MCF 10A (cell line): Measurements from ENCODE around the gene TCP11. TPM values are rescaled to one million over a fixed set of nuclear protein-coding genes. Genes with fewer than 3 reads are reported as not detected.
A peak's percentile ranks its signal among the peaks of the same experiment; 100 is the strongest.

ENCODE experiments used
- BruUV-seq: library from RNA; stranded (reverse); fragments of 400-500 nt; replicated peaks from 2 replicates; lab custom pipeline; 2021; lab: Mats Ljungman, UMichigan
- CTCF ChIA-PET: fragments of 300-600 bp; sonication (Branson Sonifier 250); formaldehyde crosslinking; extraction: SDS; loops from one replicate; lab custom pipeline; 2021; ENCODE audit warnings: antibody characterized with exemption, inconsistent platforms; lab: Yijun Ruan, JAX
- POLR2A ChIA-PET: fragments of 300-600, 350-650 bp; sonication (Branson Sonifier 250); formaldehyde crosslinking; extraction: SDS; loops from one replicate; lab custom pipeline; 2020; ENCODE audit warnings: antibody characterized with exemption, inconsistent platforms; lab: Yijun Ruan, JAX
- DNase-seq: peaks from one replicate; pipeline ENCODE4 v3.0.0-alpha.2; 2018; ENCODE audit not compliant: unreplicated experiment
- H3K27ac Mint-ChIP-seq: one replicate; pipeline ENCODE4 v1.8.0; 2022; ENCODE audit warnings: mild to moderate bottlenecking, low read depth, mixed read lengths; ENCODE audit not compliant: unreplicated experiment
- H3K27me3 Mint-ChIP-seq: one replicate; pipeline ENCODE4 v1.8.0; 2022; ENCODE audit warnings: mixed read lengths; ENCODE audit not compliant: insufficient read depth, unreplicated experiment
- H3K36me3 Mint-ChIP-seq: one replicate; pipeline ENCODE4 v1.8.0; 2022; ENCODE audit warnings: mild to moderate bottlenecking, moderate library complexity, mixed read lengths; ENCODE audit not compliant: insufficient read depth, unreplicated experiment
- H3K4me1 Mint-ChIP-seq: one replicate; pipeline ENCODE4 v1.8.0; 2022; ENCODE audit warnings: mixed read lengths; ENCODE audit not compliant: insufficient read depth, unreplicated experiment
- H3K4me3 Mint-ChIP-seq: one replicate; pipeline ENCODE4 v1.8.0; 2022; ENCODE audit warnings: mild to moderate bottlenecking, moderate library complexity, mixed read lengths; ENCODE audit not compliant: unreplicated experiment
- H3K9me3 Mint-ChIP-seq: one replicate; pipeline ENCODE4 v1.8.0; 2022; ENCODE audit warnings: mixed read lengths; ENCODE audit not compliant: unreplicated experiment
- intact Hi-C: fragments of 100-400 bp; cut with micrococcal nuclease; formaldehyde crosslinking; loops from 2 replicates; pipeline ENCODE4 v1.14.1; 2022
- total RNA-seq: library from RNA; stranded (reverse); gene quantifications from 2 replicates; pipeline ENCODE4 v1.2.3, GENCODE V29; 2022
- TF ChIP-seq, protein P1 (sequence below): fragments of 200-600 bp; IDR thresholded peaks from one replicate; pipeline ENCODE4 v1.8.0; 2022; ENCODE audit warnings: antibody characterized with exemption, mild to moderate bottlenecking; ENCODE audit not compliant: unreplicated experiment

The TCP11 gene
- total RNA-seq, 1 experiment from 2014 or later: not detected

DNA sequence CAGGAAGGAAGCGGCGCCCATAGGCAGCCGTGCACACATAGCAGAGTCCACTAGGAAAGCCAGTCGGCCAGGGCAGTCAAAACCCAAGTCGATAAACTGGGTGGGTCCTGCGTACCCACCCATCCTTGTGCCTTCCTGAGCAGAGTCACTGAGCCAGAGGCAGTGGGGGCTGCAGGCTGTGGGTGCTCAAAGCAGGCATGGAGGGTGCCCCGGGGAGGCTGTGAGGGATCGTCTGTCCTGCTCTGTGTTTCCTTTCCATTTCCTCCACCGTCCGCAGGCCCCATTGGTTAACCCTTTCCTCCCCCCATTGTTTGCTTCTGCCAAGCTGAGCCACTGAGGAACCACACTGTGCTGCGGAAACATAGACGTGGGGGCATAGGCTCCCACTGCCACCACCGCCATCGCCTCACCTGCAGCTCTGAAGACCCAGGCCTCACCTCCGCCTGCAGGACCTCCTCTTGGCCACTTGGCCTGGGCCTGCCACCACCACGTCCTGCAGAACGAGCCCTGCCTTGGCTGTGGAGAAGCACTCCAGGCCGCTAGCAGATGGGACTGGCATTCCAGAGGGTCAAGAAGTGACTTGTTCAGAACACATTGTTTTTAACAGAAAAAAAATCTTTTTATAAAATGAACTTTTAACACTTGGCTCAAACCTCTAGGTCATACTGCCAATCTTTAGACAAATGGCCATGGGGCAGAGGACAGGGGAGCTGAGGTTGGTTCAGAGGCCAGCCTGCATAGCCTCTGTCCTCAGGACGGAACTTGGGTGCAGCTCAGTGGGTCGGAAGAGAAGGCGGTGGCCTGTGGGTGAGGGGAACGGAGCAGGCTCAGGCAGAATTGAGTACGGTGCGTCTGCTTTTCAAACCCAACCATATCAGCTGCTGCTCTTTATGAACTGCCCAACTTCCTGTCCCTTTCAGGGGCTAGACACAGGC lies 52.6 kb downstream of the TCP11 start:
- ChIA-PET CTCF (interaction anchor here (1.0 to 1.2 kb wide), 2 partner anchors 49 to 51 kb away, joined by 3 to 4 read pairs; no protein-coding TSS in a partner anchor), POLR2A (no interaction called here)
- no peaks in the 10 kb centered on the region for H3K27me3 Mint-ChIP-seq
- H3K9me3 Mint-ChIP-seq: no peaks in the 10 kb centered on the region
- no peak overlapping the region for H3K27ac Mint-ChIP-seq
- H3K36me3 Mint-ChIP-seq: peaks cover 29% of the 10 kb centered on the region
- H3K4me3 Mint-ChIP-seq: no peak overlapping the region
- BruUV-seq: TSS peak; percentile 14
- DNase-seq: no peak
- TF ChIP-seq, protein P1, sequence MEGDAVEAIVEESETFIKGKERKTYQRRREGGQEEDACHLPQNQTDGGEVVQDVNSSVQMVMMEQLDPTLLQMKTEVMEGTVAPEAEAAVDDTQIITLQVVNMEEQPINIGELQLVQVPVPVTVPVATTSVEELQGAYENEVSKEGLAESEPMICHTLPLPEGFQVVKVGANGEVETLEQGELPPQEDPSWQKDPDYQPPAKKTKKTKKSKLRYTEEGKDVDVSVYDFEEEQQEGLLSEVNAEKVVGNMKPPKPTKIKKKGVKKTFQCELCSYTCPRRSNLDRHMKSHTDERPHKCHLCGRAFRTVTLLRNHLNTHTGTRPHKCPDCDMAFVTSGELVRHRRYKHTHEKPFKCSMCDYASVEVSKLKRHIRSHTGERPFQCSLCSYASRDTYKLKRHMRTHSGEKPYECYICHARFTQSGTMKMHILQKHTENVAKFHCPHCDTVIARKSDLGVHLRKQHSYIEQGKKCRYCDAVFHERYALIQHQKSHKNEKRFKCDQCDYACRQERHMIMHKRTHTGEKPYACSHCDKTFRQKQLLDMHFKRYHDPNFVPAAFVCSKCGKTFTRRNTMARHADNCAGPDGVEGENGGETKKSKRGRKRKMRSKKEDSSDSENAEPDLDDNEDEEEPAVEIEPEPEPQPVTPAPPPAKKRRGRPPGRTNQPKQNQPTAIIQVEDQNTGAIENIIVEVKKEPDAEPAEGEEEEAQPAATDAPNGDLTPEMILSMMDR: no peak
- peaks cover 4% of the 10 kb centered on the region for H3K4me1 Mint-ChIP-seq
- intact Hi-C loops: no loop called here

DNA sequence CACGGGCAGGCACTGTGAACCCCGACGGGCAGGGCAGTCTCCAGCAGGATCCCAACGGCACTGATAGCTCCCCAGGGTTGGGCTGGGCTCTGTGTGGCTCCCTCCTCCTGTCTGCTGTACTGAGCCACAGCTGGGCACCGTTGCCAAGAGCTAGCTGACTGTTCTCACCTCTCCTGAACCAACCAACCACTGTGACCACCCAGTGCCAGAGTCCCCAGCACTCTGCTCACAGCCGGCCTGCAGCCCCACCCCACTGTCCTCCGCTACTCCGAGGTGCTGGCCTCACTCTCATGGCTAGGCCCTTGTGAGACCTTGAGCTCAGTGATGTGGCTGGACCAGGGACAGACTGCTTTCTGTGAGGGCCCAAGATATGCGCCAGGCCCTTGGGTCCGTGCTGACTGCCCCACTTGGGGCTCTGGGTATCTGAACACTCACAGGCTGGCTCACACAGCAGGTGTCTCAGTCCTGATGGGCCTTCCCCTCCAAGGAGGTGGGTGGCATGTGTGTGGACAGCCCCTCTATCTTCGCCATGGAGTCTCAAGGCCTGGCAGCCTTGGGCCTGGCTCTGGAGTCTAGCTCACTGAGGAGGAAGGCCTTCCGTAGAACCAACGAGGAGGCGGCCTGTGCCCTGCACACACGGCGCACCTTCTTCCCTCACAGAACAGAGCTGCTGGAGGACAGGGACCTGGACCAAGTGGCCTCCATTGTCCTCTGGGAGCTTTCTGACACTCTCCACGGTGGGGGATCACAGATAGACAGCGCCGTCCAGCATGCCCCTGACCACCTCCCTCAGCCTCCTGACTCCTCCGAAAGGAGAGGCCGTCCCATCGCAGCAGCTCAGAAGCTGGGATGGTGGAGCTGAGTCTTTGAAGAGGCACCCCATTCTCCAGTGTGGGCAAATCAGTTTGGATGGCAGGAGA lies 53.5 kb downstream of the TCP11 start:
- BruUV-seq: no TSS peak
- no peak overlapping the region for H3K4me3 Mint-ChIP-seq
- H3K9me3 Mint-ChIP-seq: no peaks in the 10 kb centered on the region
- CTCF ChIA-PET: interaction anchor here (0.8 to 1.2 kb wide), 2 partner anchors 50 to 52 kb away, joined by 3 read pairs; no protein-coding TSS in a partner anchor
- DNase-seq: no peak
- H3K27ac Mint-ChIP-seq: no peak overlapping the region
- intact Hi-C loops: no loop called here
- peaks cover 29% of the 10 kb centered on the region for H3K36me3 Mint-ChIP-seq
- peaks cover 4% of the 10 kb centered on the region for H3K4me1 Mint-ChIP-seq
- H3K27me3 Mint-ChIP-seq: no peaks in the 10 kb centered on the region
- POLR2A ChIA-PET: interaction anchor here (0.7 kb wide), 1 partner anchor 61 kb away, joined by 3 read pairs; no protein-coding TSS in a partner anchor
- TF ChIP-seq, protein P1: no peak

DNA sequence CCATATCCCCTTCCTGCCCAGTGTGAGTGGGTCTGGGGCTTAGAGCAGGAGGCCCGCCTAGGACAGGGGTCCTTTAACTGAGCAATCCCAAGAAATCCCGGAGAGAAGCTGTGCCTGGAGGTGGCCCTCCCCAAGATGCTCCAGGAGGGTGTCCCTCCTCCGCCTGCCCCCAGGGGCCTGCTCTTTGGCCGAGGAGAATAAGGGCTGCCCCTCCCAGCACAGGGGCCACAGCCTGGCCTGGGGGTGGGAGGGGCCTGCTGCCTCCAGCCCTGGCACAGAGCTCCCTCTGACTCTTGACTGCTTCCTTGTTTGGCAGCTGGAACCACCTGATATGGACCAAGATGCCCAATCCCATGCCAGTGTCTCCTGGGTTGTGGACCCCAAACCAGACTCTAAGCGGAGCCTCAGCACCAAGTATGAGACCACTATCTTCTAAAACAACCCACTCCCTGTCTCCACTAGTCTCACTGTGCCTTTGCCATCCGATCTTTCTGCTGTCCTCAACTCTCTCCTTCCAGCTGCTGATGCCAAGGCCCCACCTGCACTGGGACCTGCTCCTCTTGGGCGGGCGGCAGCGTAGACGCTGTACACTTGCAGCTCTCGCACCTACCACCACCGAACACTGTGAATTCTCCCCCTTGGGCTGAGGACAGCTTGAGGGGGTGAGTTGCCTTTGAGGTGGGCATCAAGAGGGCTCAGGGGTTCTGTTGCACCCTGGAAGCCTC lies 54.3 kb downstream of the TCP11 start:
- H3K4me3 Mint-ChIP-seq: no peak overlapping the region
- peaks cover 4% of the 10 kb centered on the region for H3K4me1 Mint-ChIP-seq
- H3K36me3 Mint-ChIP-seq: peaks cover 29% of the 10 kb centered on the region
- POLR2A ChIA-PET: interaction anchor here (0.7 kb wide), 1 partner anchor 60 kb away, joined by 3 read pairs; no protein-coding TSS in a partner anchor
- intact Hi-C loops: no loop called here
- H3K27me3 Mint-ChIP-seq: no peaks in the 10 kb centered on the region
- H3K27ac Mint-ChIP-seq: no peak overlapping the region
- no peaks in the 10 kb centered on the region for H3K9me3 Mint-ChIP-seq
- CTCF ChIA-PET: interaction anchor here (0.8 to 1.2 kb wide), 2 partner anchors 51 to 53 kb away, joined by 3 read pairs; no protein-coding TSS in a partner anchor
- no peak for DNase-seq
- no TSS peak for BruUV-seq
- TF ChIP-seq, protein P1: no peak
